K562 (cell line): ENCODE data around the gene IFITM2. TPM values are rescaled to one million over a fixed set of nuclear protein-coding genes. Genes with fewer than 3 reads are reported as not detected.
A peak's percentile ranks its signal among the peaks of the same experiment; 100 is the strongest.

ENCODE experiments used
- ARID2 ChIP-seq: fragments of 450-650 bp; IDR thresholded peaks from 2 replicates; pipeline ENCODE4 v1.6.1; 2017; ENCODE audit warnings: antibody characterized with exemption, mild to moderate bottlenecking
- ATF1 ChIP-seq, 2 experiments: fragments of 450-650 bp in 1 of 2; IDR thresholded peaks; 2 replicates each; pipeline ENCODE4 v1.6.1; 2016; ENCODE audit warnings: missing compliant biosample characterization in 1 of 2, missing genetic modification characterization in 1 of 2
- CC2D1A ChIP-seq: fragments of 450-650 bp; IDR thresholded peaks from 2 replicates; pipeline ENCODE4 v1.6.1; 2017; ENCODE audit warnings: mild to moderate bottlenecking
- COPS2 ChIP-seq: fragments of 450-650 bp; conservative IDR thresholded peaks from 2 replicates; pipeline ENCODE4 v1.6.1; 2016; ENCODE audit warnings: mild to moderate bottlenecking, moderate library complexity
- CREBBP ChIP-seq: IDR thresholded peaks from one replicate; pipeline ENCODE4 v1.6.1; 2012; ENCODE audit warnings: low read depth, mild to moderate bottlenecking, control low read depth, inconsistent platforms, low read length
- HLTF ChIP-seq: fragments of 450-650 bp; IDR thresholded peaks from 2 replicates; pipeline ENCODE4 v1.6.1; 2016
- KLF16 ChIP-seq: IDR thresholded peaks from 2 replicates; pipeline ENCODE4 v1.6.1; 2016; ENCODE audit warnings: antibody characterized with exemption
- MTA2 ChIP-seq: fragments of 450-650 bp; IDR thresholded peaks from 2 replicates; pipeline ENCODE4 v1.6.1; 2016; ENCODE audit warnings: low read depth
- NCOA1 ChIP-seq: fragments of 450-650 bp; IDR thresholded peaks from 2 replicates; pipeline ENCODE4 v1.6.1; 2016; ENCODE audit warnings: low read depth
- NCOR1 ChIP-seq: fragments of 450-650 bp; IDR thresholded peaks from 2 replicates; pipeline ENCODE4 v1.6.1; 2016; ENCODE audit warnings: mild to moderate bottlenecking, moderate library complexity
- NFE2 ChIP-seq: IDR thresholded peaks from 2 replicates; pipeline ENCODE4 v1.6.1; 2014; ENCODE audit warnings: antibody characterized with exemption, low read depth
- NFYB ChIP-seq: IDR thresholded peaks from 2 replicates; pipeline ENCODE4 v1.6.1; 2011; ENCODE audit warnings: mild to moderate bottlenecking, moderate library complexity; ENCODE audit not compliant: insufficient read length; ENCODE audit errors: extremely low read depth
- NR4A1 ChIP-seq, 2 experiments: fragments of 250-450 bp in 1 of 2; fragments of 450-650 bp in 1 of 2; sonication (Bioruptor Pico) in 1 of 2; IDR thresholded peaks; 2 replicates each; pipeline versions ENCODE4 v1.4.0 to v1.6.1; 2016 to 2020; ENCODE audit warnings: mild to moderate bottlenecking in 2 of 2, missing compliant biosample characterization in 1 of 2, missing genetic modification characterization in 1 of 2, moderate library complexity in 1 of 2
- SAFB2 ChIP-seq: fragments of 200-400 bp; formaldehyde crosslinking; IDR thresholded peaks from 2 replicates; pipeline ENCODE4 v1.6.1; 2018; ENCODE audit warnings: borderline replicate concordance, low read length, low read depth, moderate library complexity; ENCODE audit not compliant: severe bottlenecking
- SETDB1 ChIP-seq: IDR thresholded peaks from one replicate; pipeline ENCODE4 v1.6.1; 2012; ENCODE audit warnings: low read length, control low read depth, inconsistent platforms
- TAF7 ChIP-seq: fragments of 450-650 bp; IDR thresholded peaks from 2 replicates; pipeline ENCODE4 v1.6.1; 2016; ENCODE audit warnings: missing genetic modification characterization, missing compliant biosample characterization
- ZBTB11 ChIP-seq, 3 experiments: fragments of 200-800 bp in 1 of 3; fragments of 250-450 bp in 1 of 3; fragments of 450-650 bp in 1 of 3; sonication (Bioruptor Pico) in 1 of 3; sonication (Bioruptor generic) in 1 of 3; formaldehyde crosslinking in 1 of 3; IDR thresholded peaks; 2 replicates each; pipeline versions ENCODE4 v1.6.1 to v1.8.0; 2016 to 2022; ENCODE audit warnings: mild to moderate bottlenecking in 2 of 3, missing genetic modification characterization in 2 of 3, missing compliant biosample characterization in 1 of 3, moderate library complexity in 1 of 3
- ZFP30 ChIP-seq: fragments of 250-450 bp; sonication (Bioruptor Pico); IDR thresholded peaks from 2 replicates; pipeline ENCODE4 v1.8.0; 2022; ENCODE audit warnings: moderate library complexity, mild to moderate bottlenecking, inconsistent platforms, borderline replicate concordance
- ZFX ChIP-seq: sonication (generic); formaldehyde crosslinking; IDR thresholded peaks from 2 replicates; pipeline ENCODE4 v1.8.0; 2022; ENCODE audit warnings: mild to moderate bottlenecking, missing genetic modification reagents, moderate library complexity
- polyA plus RNA-seq, 8 experiments: library from polyadenylated mRNA; depleted of rRNA in 4 of 8; stranded (reverse) in 5 of 8; unstranded in 3 of 8; fragments of >200 nt; fragmentation: Nextera tagmentation in 2 of 8; fragmentation: Illumina TruSeq in 1 of 8; extraction: Ambion mirVana in 2 of 8; extraction: Trizol in 1 of 8; gene quantifications; 2 replicates each; pipeline versions ENCODE4 v1.2.1 to v1.2.3, GENCODE V29; 2011 to 2014; ENCODE audit warnings: inconsistent platforms in 1 of 8, missing spikeins in 1 of 8
- total RNA-seq, 7 experiments: library from RNA; depleted of rRNA in 6 of 7; stranded (reverse); fragments of >200 nt in 6 of 7; fragmentation: Illumina TruSeq in 2 of 7; extraction: Trizol in 2 of 7; gene quantifications; 2 replicates each; pipeline versions ENCODE4 v1.2.1 to v1.2.3, GENCODE V29; 2011 to 2021; ENCODE audit warnings: low replicate concordance in 1 of 7
- TF ChIP-seq, protein P1 (sequence below): fragments of 450-650 bp; IDR thresholded peaks from 2 replicates; pipeline ENCODE4 v1.6.1; 2018; ENCODE audit not compliant: partially characterized antibody

Gene IFITM2
- total and polyA plus RNA-seq, 9 of the 15 experiments (the other 6 are each of a cell fraction or from before 2014, with no cell fraction given) = 52.8 to 4,872 (median 356) TPM

DNA sequence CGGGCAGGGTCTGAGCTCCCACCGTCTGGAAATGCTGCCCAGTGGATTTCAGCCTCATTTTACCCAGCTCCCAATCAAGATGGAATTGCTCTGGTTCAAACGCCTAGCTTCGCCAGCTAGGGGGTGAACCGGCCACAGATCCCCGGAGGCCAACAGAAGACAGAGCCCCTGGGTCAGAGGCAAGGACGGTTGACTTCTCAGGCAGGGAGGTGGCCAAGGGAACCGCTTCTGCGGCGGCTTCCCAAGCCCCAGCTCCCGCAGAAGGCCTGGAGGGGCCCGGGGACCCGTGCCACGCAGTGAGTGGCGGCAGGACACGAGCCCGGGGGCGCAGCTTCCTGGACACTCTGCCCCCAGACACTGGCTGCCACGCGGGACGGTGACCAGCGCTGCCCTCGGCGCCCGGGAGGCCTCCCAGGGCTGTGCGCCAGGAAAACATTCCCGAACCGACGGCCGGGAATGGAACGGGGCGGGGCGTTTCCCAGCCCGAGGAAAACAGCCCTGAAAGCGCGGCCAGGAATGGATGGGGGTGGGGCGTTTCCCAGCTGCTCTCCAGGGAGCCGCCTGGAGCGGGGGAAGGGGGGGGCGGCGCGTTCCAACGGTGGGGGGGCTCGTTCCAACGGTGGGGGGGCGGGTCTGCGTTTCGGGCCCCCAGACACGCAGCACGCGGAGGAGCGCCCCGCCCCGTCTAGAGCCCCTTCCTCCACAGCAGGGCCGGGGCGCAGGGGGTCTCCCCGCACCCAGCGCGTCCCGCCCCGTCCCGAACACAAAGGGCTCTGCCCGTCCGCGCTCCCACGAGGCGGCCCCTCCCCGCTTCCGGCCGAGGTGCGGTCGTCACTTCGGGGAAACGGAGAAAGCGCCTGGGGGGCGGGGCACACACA is 48.2 kb downstream of the IFITM2 start (continued):
- TF ChIP-seq ZBTB11 (CRISPR knock-in tag; IDR thresholded peaks at IDR 0.05) (peak in 1 of 3 experiments; percentile 69; a peak in 2 of 6 replicates), ZFP30 (CRISPR knock-in tag) (no peak), ARID2 (no peak), NFYB (no peak), COPS2 (no peak), CC2D1A (no peak), KLF16 (no peak), NCOR1 (no peak), SAFB2 (no peak), MTA2 (no peak), NFE2 (no peak), ATF1 (CRISPR knock-in tag; IDR thresholded peaks at IDR 0.05) (no peak), ATF1 (tag; IDR thresholded peaks at IDR 0.05) (peak; percentile 51), NCOA1 (no peak), TAF7 (tag) (peak; percentile 35; the same call in 1 of the 2 replicates), HLTF (no peak), SETDB1 (no peak), NR4A1 (CRISPR knock-in tag; IDR thresholded peaks at IDR 0.05) (peak; percentile 94), NR4A1 (tag; IDR thresholded peaks at IDR 0.05) (peak; percentile 98), CREBBP (no peak), ZFX (CRISPR knock-in tag) (peak; percentile 64)
- TF ChIP-seq, protein P1, sequence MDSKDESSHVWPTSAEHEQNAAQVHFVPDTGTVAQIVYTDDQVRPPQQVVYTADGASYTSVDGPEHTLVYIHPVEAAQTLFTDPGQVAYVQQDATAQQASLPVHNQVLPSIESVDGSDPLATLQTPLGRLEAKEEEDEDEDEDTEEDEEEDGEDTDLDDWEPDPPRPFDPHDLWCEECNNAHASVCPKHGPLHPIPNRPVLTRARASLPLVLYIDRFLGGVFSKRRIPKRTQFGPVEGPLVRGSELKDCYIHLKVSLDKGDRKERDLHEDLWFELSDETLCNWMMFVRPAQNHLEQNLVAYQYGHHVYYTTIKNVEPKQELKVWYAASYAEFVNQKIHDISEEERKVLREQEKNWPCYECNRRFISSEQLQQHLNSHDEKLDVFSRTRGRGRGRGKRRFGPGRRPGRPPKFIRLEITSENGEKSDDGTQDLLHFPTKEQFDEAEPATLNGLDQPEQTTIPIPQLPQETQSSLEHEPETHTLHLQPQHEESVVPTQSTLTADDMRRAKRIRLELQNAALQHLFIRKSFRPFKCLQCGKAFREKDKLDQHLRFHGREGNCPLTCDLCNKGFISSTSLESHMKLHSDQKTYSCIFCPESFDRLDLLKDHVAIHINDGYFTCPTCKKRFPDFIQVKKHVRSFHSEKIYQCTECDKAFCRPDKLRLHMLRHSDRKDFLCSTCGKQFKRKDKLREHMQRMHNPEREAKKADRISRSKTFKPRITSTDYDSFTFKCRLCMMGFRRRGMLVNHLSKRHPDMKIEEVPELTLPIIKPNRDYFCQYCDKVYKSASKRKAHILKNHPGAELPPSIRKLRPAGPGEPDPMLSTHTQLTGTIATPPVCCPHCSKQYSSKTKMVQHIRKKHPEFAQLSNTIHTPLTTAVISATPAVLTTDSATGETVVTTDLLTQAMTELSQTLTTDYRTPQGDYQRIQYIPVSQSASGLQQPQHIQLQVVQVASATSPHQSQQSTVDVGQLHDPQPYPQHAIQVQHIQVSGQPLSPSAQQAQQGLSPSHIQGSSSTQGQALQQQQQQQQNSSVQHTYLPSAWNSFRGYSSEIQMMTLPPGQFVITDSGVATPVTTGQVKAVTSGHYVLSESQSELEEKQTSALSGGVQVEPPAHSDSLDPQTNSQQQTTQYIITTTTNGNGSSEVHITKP = peak; percentile 81
